ENCODE data around the gene VAPA. TPM values are rescaled to one million over a fixed set of nuclear protein-coding genes. Genes with fewer than 3 reads are reported as not detected.
A peak's percentile ranks its signal among the peaks of the same experiment; 100 is the strongest.

VAPA gene
- polyA plus RNA-seq, 1 experiment: 170 TPM

DNA sequence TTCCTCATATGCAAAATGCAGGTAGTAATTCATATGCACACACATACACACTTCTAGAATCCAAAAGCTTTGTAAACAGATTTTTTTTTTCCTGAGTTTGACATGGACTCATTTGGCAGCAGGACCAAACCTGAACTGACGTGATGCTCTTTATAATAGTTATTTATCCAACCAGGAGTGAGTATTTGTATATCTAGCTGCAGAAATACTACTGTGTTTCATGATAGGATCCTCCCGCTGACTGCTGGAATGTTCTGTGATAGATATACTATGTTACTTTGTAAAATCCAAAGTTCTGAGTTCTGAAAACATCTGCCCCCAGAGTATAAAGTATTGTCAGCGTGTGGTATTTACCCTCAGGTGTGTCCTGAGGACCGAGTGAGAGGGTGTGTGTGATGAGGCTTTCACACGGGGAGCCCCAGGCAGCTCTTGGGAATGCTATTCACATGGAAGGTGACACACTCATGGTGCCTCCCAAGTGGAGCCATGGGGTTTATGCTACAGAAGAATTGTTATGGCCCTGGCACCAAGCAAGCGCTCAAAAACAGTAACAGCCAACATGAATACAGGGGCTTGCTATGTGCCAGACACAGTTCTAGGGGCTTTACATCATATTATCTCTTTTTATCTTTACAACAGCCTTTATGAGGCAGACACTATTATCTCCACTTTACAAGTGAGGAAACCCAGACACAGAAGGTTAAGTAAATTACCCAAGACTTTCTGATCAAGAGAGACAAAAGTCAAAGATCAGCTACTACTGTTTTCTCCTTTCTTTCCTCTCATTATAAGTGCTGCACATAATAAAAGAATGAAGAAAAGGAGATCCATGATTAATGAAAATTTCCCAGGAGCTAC, 44.7 kb upstream of the VAPA start:
- Histone ChIP-seq H3K4me3 (ENCODE audit: low read depth, low read length) (no peak overlapping the region), H3K36me3 (ENCODE audit: control insufficient read depth, insufficient read depth, low read length) (no peaks in the 10 kb centered on the region), H3K27me3 (ENCODE audit: control insufficient read depth, insufficient read depth, low read length) (no peaks in the 10 kb centered on the region)
- TF ChIP-seq, protein P1, sequence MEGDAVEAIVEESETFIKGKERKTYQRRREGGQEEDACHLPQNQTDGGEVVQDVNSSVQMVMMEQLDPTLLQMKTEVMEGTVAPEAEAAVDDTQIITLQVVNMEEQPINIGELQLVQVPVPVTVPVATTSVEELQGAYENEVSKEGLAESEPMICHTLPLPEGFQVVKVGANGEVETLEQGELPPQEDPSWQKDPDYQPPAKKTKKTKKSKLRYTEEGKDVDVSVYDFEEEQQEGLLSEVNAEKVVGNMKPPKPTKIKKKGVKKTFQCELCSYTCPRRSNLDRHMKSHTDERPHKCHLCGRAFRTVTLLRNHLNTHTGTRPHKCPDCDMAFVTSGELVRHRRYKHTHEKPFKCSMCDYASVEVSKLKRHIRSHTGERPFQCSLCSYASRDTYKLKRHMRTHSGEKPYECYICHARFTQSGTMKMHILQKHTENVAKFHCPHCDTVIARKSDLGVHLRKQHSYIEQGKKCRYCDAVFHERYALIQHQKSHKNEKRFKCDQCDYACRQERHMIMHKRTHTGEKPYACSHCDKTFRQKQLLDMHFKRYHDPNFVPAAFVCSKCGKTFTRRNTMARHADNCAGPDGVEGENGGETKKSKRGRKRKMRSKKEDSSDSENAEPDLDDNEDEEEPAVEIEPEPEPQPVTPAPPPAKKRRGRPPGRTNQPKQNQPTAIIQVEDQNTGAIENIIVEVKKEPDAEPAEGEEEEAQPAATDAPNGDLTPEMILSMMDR (IDR thresholded peaks at IDR 0.05; ENCODE audit: insufficient read depth, low read depth, low read length): no peak
- CTCF ChIA-PET: interaction anchor here (0.6 to 2.2 kb wide), 6 partner anchors 16 to 1253 kb away, joined by 3 to 5 read pairs (median 3); partner anchors contain the start of gene TXNDC2
- POLR2A ChIA-PET: interaction anchor here (0.7 kb wide), 1 partner anchor 39 kb away, joined by 3 read pairs; no protein-coding TSS in a partner anchor
- no peak for DNase-seq (ENCODE audit: low read depth)

DNA sequence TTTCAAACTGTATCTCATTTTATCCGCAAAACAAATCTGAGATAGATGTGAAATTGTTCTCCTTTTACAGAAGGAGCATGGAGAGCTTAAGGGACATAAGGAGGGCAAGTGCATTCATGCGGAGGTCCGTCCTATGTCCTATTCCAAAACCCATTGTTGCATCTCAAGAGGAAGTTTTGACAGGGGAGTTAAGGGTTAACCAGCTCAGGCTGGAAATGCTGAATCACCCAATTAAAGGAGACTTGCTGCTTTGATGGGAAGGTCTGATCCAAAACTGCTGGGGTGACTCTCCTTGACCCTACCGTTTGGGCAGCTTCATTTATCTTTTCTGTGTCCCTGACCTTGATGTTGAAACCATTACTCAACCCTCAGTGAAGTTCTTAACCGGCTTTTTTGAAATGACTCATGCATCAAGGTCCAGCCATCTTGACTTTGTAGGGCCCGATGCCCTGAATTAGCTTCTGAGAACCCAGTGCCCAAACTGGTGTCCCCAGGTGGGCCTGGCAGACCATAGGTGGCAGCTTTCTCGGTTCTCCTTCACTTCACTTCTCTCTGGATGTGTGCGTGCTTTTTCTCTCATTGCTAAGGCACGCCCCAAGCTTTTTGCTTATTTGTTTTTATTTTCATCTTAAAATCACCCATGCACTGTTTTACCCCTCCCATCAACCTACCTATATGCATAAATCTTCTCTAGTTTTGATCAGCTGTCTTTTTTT, 43.9 kb upstream of the VAPA start:
- TF ChIP-seq, protein P1 (IDR thresholded peaks at IDR 0.05; ENCODE audit: insufficient read depth, low read depth, low read length): no peak
- CTCF ChIA-PET: interaction anchor here (0.6 to 2.2 kb wide), 6 partner anchors 16 to 1252 kb away, joined by 3 to 5 read pairs (median 3); partner anchors contain the start of gene TXNDC2
- peak; percentile 35 for DNase-seq (ENCODE audit: low read depth)

DNA sequence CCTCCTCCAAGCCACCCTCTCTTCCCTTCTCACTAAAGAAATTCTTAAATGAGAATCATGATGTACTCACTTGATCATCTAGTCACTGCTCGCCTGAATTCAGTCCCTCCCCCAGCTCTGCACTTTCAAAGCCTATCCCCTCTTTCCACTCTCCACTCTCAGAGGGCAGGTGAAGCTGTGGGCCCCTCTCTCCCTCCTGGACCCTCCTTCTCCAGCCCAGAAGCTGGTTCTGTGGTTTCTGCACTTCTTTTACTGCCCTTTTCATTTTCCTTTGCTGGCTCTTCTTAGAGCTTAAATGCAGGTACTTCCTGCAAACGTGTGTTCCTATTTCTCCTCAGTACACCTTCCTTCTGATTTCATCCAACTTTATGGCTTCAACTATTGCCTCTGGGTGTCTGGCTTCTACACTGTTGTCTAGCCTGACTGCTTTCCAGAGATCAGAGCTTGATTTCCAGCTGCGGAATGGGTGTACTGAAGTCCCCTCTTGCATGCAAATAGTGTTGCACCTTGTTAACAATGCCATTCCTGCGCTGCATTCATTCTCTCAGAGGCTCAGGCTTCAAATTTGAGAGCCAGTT, 43.3 kb upstream of the VAPA start:
- no peaks in the 10 kb centered on the region for H3K27me3 ChIP-seq (ENCODE audit: control insufficient read depth, insufficient read depth, low read length)
- DNase-seq (ENCODE audit: low read depth): no peak
- H3K36me3 ChIP-seq (ENCODE audit: control insufficient read depth, insufficient read depth, low read length): no peaks in the 10 kb centered on the region
- ChIA-PET CTCF (interaction anchor here (0.6 to 2.2 kb wide), 3 partner anchors 18 to 98 kb away, joined by 3 to 5 read pairs (median 3); no protein-coding TSS in a partner anchor), POLR2A (interaction anchor here (0.5 kb wide), 1 partner anchor 57 kb away, joined by 4 read pairs; no protein-coding TSS in a partner anchor)
- H3K4me3 ChIP-seq (ENCODE audit: low read depth, low read length): no peak overlapping the region
- TF ChIP-seq, protein P1 (IDR thresholded peaks at IDR 0.05; ENCODE audit: insufficient read depth, low read depth, low read length): no peak

More for the DNA sequence above, 43.9 kb upstream of the VAPA start:
- no peaks in the 10 kb centered on the region for H3K36me3 ChIP-seq (ENCODE audit: control insufficient read depth, insufficient read depth, low read length)
- H3K4me3 ChIP-seq (ENCODE audit: low read depth, low read length): no peak overlapping the region
- POLR2A ChIA-PET: interaction anchor here (0.5 kb wide), 1 partner anchor 58 kb away, joined by 4 read pairs; no protein-coding TSS in a partner anchor
- H3K27me3 ChIP-seq (ENCODE audit: control insufficient read depth, insufficient read depth, low read length): no peaks in the 10 kb centered on the region

DNA sequence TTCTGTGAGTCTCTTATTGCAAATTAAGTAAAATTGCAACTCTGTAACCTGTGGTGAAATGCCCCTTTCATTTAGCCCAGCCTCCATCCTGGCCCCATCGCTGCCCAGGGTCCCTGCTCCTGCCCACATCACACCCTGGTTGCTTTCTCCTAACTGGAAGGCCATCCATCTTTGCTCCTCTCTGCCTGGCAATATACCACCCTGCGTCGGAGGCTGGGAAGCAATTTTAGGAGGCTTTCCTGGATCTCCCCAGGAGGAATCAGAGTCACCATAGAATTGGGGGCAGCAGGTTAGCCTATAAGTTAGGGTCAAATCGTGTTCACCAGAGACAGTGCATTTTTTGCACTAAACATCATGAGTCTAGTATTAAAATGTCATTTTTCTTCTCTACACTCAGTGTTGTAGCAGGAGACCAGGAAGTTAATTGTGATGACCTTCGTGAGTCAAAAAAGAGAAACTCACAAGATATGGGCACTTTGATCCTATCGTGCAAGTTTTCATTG, 42.5 kb upstream of the VAPA start:
- no peaks in the 10 kb centered on the region for H3K27me3 ChIP-seq (ENCODE audit: control insufficient read depth, insufficient read depth, low read length)
- no peak overlapping the region for H3K4me3 ChIP-seq (ENCODE audit: low read depth, low read length)
- DNase-seq (ENCODE audit: low read depth): no peak
- TF ChIP-seq, protein P1 (IDR thresholded peaks at IDR 0.05; ENCODE audit: insufficient read depth, low read depth, low read length): no peak
- POLR2A ChIA-PET: no interaction called here
- no peaks in the 10 kb centered on the region for H3K36me3 ChIP-seq (ENCODE audit: control insufficient read depth, insufficient read depth, low read length)
- CTCF ChIA-PET: interaction anchor here (0.5 kb wide), 1 partner anchor 13 kb away, joined by 3 read pairs; no protein-coding TSS in a partner anchor
